Stimulated activated CD8-positive, alpha-beta memory T cell treated with anti-CD3 and anti-CD28 coated beads, Interleukin-7, amount 100 ng/mL, for 4 hours (primary cell): Measurements from ENCODE around the gene EHD3.
"Not testable (repeated sequence)": the region's sequence is repeated elsewhere in the genome, so short reads cannot be mapped to it uniquely, and the experiment has no call there.

Experiments used
- DNase-seq, 2 donors: peaks; one replicate each; pipeline ENCODE4 v3.0.0-alpha.2; 2020; ENCODE audit warnings: low read depth in 2 of 2

The EHD3 gene

DNA sequence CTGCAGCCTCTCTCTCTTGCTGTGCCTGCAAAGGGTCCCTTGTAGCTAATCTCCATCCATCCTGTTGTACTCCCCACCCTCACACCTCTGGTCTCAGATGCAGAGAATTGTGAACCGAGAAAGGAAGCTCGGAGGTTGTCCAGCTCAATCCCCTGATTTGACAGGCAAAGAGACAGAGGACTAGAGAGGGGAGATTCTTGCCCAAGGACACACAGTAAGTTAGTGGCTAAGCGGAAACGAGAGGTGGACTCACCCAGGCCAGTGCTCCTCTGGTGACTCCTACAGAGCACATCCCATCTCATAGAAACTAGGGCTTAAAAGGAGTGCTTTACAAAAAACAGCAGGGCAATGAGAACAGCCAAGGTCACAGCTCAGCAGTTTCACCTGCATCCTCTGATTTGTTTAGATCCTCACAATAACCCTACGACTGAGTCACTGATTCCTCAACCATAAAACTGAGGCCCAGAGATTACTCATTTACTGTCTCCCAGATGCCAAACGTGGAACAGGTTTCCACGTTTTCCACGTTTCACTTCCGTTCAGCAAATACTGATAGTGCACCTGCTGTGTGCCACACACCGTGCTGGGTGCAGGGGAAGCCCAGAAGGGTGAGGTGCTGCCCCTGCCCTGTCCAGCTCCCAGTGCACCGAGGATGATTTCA, 22.1 kb downstream of the EHD3 start:
- no peak for DNase-seq

DNA sequence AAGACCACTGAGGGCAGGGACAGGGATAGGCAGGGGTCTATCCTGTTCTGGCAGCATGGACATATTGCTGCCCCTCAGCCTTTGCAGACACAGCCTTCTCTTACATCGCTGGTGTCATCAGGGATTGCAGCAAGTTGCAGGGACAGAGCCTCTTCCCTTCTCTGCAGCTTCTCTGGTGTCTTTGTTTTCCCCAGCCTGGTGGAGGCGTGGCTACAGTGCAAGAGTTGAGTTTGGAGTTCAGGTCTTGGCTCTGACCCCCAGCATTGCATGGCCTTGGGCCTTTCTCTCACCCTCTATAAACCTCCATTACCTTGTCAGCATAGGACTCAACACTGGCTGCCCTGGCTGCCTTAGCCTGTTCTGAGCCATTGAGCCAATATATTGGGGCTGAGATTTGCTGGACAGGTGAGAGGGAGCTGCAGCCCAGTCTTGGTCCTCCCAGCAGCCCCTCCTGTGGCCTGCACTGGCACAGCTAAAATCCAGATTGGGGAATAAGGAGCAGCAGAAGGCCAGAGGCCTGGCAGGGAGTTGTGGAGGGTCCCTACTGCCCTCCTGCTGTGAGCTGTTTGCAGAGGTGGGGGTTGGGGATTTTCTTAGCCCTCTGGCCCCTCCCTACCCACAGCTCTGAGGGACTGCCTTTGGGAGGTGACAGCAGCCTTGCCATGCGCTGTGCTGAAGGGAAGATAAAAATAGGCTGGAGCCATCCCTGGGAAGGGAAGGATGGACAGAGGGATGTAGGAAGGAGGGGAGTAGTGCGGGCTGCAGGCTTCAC, 22.8 kb downstream of the EHD3 start:
- DNase-seq = no peak

DNA sequence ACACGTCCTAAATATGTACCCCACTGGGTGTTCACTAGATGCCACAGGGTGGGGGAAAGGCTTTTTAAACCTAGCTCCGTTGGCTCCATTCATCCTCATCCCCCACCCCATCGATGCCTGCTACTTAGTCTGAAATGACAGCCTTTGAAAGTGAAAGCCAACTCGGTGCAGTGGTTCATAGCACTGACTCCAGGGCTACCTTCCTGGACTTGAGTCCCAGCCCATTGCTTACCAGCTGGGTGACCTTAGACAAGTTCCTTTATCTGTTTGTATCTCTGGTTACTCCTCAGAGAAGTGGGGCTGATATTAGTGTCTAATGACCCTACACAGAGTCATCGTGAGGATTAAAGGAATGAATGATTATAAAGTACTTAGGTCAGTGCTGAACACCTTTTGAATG, 24.4 kb downstream of the EHD3 start:
- no peak for DNase-seq

DNA sequence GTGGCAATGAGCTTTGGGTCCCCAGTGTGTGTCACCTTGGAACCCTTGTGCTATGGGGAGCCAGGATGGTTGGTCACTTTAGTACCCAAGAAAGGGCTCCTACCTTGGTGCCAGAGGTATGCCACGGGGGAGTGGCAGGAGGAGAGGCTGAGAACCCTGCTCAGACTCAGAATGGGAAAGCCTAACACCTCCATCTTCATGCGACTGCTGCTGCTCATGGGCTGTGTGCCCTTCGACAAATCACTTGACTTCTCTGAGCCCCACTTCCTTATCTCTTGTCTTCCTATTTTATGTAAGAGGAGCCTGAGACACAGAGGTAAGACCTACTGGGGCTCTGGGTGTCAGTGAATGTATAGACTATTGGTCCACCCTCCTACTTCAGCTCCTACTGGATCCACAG, 25.1 kb downstream of the EHD3 start:
- DNase-seq = no peak

DNA sequence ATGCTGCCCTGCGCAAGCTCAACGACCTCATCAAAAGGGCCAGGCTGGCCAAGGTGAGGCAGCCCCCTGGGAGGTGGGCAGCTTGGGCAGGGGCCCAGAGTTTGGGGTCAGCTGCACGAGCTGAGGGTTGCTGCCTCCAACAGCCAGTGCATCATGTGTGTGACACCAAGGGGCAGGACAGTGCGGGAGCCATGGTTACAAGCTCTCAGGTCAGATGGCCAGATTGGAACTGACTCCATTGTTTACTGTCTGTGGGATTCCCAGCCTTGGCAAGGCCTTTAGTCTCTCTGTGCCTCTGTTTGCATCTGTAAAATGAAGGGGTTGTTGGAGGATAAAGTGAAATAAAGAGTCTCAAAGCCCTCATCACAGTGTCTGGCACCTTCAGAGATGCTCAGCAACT, 26.9 kb downstream of the EHD3 start:
- no peak for DNase-seq

DNA sequence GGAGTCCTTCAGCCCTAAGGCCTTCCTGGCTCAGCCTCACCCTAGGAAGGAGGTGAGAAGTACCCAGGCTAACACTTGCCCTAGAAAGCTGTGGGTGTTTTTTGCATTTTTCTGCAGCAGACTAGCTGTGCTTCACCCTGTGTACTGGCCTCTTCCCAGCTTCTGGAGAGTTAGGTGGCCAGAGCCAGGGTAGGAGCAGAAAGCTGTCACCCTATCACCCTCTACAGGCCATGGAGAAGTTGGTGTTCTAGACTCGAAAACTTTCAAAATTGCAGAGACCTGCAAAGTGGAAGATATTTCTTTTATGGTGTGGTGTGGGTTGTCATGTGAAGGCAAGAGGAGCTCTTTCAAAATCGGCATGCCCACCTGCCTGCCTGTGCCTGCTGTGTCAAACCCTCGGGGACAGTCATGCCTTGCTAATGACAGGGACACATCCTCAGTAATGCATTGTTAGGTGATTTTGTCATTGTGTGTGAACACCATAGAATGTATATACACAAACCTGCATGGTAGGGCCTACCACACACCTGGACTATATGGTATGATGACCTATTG, 29.8 kb downstream of the EHD3 start:
- no peak for DNase-seq

DNA sequence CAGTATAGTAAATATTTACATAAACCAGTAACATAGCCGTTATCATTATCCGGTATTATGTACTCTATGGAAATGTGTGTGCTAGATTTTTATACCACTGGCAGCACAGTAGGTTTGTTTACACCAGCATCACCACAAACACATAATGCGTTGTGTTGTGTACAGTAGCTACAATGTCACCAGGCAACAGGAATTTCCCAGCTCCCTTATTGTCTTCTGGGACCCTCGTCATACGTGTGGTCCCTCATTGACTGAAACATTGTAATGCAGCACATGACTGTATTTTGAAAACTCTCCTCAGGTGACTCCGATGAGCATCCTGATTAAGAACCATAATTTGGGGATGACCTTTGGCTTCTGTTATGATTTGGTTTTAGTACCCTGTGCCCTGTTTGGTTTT, 31.3 kb downstream of the EHD3 start:
- DNase-seq = no peak

DNA sequence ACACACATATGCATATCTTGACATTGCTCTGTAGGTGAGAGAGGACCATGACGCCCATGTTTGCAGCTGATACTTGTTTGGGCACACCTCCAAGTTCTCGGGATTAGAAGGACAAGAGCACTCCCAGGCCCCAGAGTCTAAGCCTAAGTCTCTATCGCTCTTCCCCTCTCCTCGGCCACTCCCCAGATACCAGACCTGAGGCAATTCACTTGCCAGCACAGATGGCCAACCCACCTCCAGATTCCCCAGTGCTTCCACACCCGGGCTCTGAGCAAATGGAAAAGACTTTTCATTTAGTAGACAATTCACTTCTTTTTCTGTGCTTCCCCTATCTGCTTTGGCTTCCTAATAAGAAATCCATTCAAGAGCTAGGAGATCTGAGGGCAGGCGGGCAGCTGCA, 32.9 kb downstream of the EHD3 start:
- DNase-seq = no peak

DNA sequence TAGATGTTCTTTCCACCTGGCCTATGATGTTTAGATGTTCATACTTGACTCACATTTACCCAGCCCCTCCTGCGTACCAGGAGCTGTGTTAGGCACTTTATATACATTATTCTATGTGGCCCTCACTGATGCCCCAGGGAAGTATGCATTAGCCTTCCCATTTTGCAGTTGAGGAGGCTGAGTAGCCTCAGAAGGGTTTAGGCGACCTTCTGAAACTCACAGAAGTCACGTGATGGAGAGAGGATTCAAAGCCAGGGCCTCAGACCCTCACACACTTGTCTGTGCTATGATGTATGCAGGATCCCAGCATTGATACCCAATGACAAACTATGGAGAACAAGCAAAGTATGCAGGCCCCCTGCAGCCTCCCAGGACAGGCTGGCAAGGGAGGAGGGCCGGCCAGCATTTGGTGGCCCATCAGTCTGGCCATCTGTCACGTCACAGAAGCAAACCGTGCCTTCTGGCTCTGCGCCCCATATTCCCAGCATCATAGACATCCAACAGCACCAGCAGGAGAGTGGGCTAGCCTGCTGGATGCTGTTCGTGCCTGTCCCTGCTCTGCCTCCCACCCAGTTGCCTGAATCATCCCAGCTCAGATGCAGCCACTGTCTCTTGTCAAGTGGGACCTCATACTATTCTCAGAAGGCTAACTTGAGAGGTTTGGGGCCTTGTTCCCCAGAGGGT, 33.6 kb downstream of the EHD3 start:
- DNase-seq = no peak

DNA sequence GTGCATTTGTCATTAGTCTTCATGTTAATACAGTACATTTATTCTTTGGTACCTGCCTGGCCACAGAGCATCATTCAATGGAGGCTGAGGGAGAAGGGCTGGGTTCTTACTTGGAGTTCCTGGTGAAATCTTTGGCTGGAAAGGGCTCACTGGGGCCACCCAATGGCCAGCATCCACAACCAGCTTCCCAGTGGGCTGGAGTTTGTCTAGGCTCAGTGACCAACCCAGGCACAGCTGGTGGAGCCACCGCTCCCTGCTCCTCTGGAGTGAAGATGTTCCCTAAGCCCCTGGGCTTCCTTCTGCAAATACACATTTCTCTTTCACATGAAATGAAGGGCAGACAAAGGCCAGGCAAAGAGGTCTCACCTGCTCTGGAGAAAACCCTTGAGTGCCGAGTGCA, 34.4 kb downstream of the EHD3 start:
- no peak for DNase-seq

DNA sequence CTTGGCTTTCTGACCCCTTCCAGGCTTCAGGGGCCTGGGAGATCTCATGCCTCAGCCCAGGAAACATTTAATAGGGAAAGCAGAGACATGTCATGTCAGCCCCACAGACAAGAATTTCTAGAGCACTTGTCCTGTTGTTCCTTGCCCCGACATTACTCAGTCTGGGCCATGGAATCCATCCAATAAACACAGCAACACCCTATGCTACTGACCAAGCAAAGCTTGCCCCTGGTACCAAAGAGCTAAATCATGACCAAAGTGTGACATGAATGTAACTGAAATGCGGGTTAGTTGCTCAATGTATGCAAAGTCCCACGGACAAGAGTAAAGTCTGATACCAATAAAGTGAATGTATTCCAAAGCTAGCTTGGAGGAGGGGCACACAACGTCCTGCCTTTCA, 35.1 kb downstream of the EHD3 start:
- DNase-seq = no peak

DNA sequence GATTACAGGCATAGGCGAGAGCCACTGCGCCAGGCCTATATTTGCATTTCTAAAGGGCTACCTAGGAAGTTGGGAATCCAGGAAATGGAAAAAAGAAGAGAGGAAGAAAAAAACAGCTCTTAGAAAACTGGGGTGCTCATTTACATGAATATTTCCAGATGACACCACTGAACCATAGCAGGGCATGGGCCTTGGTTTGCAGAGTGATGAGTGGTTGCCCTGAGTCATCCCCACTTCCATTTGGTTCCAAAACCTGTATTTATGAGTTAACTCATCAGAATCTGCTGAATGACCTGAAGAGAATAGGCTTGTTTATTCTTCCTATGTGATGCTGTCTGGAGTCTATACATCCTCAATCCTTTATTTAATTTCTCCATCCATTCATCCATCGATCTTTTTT, 36.2 kb downstream of the EHD3 start:
- DNase-seq = no peak

DNA sequence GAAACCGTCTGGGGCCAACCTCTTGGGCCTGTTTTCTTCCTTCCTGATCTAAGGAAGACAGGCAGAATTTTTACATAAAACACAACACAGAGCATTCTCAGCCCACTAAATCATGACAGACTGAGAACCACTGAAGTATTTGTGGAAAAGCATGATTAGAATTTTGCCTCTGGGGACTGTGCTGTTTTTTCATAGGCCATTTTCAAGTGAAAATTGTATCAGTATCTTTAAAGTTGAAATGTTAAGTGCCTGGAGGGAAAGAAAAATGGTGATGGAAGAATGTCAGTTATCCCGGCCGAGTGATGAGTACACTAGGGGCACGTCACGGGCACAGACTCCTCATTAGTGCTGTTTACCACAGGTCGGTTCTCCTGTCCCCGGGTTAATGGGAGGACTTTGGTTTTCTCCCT, 36.9 kb downstream of the EHD3 start:
- DNase-seq = no peak

DNA sequence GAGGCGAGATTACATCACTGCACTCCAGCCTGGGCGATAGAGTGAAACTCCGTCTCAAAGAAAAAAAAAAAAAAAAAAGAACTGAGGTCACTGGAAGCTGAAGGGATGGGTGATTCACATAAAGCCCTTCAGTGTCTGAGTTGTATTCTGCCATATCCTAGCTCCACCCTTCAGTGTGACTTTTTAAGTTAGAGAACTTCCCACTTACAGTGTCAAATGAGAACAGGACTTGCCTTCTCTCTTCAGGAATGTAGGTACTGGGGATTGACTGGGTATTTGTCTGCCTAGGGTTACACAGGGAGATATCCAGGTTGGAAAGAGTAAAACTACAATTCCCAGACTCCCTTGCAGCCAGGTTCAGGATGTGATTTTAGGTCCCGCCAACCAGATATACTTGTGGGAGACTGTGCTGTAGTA, 37.9 kb downstream of the EHD3 start:
- no peak for DNase-seq

DNA sequence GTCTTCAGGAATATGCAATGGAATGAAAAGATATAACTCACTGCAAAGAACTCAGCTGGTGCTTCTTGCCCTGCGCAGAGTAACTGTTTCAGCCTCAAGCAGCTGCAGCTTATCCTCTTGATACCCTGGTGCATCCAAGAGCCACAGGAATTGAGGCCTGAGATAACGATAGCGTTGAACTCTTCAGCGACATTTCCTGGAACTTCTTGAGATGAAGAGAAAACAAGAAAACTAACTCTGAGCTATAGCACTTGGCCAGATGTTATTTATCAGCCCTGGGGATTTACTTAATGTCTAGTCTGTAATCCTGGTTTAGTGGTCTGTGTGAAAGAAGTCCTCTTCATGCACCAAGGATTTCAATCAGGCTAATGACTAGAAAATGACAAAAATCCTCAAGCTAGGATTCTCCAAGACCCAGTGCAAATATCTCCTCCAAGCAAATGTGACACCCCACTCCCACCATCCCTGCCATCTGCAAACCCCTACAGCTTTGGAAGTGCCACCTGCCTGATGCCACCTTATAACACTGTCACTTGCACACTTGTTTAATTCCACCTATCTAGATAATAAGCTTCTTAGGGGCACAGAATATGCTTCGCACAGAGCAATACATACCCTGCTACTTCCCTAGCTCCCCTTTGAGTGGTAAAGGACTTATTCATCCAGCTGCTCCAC, 40.6 kb downstream of the EHD3 start:
- no peak for DNase-seq

DNA sequence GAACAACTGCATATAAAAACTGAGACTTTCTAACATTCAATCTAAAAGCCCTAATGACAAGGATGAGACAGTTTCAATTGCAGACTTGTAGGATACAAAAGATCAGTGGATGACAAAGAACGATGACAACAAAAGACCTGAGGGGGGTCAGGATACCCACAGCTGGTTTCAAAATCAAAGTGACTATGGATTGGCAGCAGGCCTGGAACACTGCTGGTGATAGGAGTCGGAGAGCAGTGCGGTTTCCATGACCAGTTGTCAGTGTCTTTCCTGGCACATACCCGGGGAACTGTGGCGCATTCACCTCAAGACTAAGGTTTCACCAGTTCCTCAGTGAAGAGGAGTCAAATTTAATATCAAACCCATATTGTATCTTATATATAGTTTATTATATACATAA, 42.0 kb downstream of the EHD3 start:
- no peak for DNase-seq

DNA sequence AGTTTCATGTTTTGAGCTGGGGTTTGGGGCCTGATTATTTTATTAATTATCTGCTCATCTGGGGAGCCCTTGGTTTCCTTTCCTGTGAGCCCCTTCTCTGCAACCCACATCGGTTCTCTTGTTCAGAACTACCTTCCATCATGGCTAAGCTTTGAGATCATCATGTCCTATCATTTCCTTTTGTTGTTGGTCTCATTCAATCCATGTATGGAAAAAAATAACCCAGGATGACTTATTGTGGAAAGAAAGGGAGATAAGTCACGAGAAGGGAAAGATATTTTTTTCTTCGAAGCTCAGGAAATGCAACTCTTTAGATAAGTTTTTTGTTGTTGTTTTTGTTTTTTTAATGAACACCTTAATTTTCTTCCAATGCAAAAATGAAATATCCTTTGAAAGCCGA, 43.7 kb downstream of the EHD3 start:
- no peak for DNase-seq

DNA sequence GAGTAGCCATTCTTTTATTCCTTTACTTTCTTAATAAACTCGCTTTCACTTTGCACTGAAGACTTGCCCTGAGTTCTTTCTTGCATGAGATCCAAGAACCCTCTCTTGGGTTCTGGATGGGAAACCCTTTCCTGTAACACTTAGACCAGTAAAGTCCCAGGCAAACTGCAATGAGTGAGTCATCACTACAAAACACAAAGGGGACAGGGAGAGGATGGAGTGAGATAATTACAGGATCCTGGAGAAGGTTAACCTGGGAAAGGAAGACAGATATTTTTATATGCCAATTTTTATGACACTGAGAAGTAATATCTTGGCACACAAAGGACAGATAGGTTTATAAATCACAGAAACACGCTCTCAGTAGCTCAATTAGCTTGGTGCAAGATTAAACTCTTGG, 48.7 kb downstream of the EHD3 start:
- no peak for DNase-seq

DNA sequence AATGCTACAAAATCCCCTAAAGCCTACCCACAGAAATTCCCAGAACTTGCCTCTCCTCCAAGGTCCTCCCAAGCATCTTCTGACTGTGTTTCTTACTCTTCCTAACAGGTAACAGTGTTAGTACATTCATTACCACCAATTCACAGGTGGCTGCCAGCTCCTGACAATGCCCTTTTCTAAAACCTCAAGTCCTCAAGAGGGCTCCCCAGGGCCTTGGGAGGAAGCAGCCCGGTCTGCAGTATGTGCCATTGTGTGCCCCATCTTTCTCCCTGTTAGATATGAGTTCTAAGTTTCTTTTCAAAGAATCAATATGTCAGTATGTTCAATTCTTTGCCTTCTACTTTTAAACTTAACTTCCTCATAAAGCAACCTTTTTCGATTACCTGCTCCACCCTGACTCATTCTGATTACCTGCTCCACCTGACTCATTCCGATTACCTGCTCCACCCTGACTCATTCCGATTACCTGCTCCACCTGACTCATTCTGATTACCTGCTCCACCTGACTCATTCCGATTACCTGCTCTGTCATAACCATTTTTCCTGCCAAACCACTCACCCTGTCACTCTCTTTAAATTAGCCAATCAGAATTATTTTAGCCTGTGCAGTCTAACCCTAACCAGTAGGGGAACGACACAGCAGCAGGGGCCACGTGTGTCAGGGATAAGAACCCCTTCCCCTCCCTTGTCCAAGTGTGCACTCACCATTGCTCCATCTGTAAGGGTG, 49.4 kb downstream of the EHD3 start:
- not testable (repeated sequence) for DNase-seq

DNA sequence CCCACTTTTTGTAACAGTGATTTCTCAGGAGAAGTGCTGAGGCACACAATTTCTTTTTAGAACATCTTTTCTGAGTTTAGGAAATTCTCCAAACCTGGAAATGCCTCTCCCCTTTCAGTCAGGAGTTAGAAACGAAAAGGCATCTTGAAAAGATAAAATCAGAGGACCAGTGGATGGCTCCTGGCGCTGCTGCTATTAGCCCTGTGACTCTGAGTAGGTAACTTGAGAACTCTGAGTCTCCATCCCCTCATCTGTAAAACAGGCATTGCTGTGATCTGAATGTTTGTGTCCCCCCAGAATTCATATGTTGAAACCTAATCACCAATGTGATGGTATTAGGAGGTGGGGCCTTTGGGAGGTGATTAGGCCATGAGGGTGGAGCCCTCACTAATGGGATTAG, 50.2 kb downstream of the EHD3 start:
- DNase-seq = no peak

DNA sequence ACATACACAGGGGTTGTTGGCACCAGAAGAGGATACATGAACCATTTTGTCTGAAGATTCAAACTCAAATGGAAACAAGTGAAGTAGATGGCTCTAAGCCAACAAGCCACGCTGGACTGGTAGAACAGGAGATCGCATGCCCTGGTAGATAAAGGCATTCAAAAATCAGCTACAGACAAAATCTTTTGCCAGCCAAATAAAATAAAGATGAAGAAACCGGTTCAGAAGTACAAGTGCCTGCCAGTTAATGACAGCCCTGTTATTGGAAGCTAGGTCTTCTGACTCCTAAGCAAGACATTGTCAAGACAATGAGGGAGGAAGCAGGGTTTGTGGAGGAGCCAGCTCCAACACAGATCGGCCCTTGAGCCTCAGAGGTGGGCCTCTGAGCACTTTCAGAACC, 52.3 kb downstream of the EHD3 start:
- DNase-seq = no peak
